K562 (cell line): ENCODE results near the gene DARS2. TPM values are rescaled to one million over a fixed set of nuclear protein-coding genes. Genes with fewer than 3 reads are reported as not detected.

Source experiments
- ARID2 ChIP-seq: fragments of 450-650 bp; IDR thresholded peaks from 2 replicates; pipeline ENCODE4 v1.6.1; 2017; ENCODE audit warnings: antibody characterized with exemption, mild to moderate bottlenecking
- ARID3B ChIP-seq: fragments of 250-450 bp; sonication (Bioruptor Pico); IDR thresholded peaks from 2 replicates; pipeline ENCODE4 v1.4.0; 2020; ENCODE audit warnings: borderline replicate concordance
- DPF2 ChIP-seq: fragments of 450-650 bp; IDR thresholded peaks from 2 replicates; pipeline ENCODE4 v1.6.1; 2016
- ETS1 ChIP-seq: conservative IDR thresholded peaks from 2 replicates; pipeline ENCODE4 v1.6.1; 2011; ENCODE audit warnings: low read depth, mild to moderate bottlenecking, low read length; ENCODE audit not compliant: control insufficient read depth
- EWSR1 ChIP-seq: fragments of 450-650 bp; IDR thresholded peaks from 2 replicates; pipeline ENCODE4 v1.6.1; 2018; ENCODE audit warnings: borderline replicate concordance, mild to moderate bottlenecking, low read depth, moderate library complexity; ENCODE audit not compliant: partially characterized antibody
- FOXJ2 ChIP-seq: fragments of 200-800 bp; sonication (Bioruptor generic); IDR thresholded peaks from 2 replicates; pipeline ENCODE4 v1.6.1; 2016; ENCODE audit warnings: missing genetic modification characterization, missing compliant biosample characterization
- IRF9 ChIP-seq: fragments of 450-650 bp; IDR thresholded peaks from 2 replicates; pipeline ENCODE4 v1.6.1; 2016; ENCODE audit warnings: missing biosample characterization, missing genetic modification characterization
- MAFG ChIP-seq: fragments of 450-650 bp; conservative IDR thresholded peaks from 2 replicates; pipeline ENCODE4 v1.6.1; 2016; ENCODE audit warnings: missing genetic modification characterization, missing compliant biosample characterization
- MECOM ChIP-seq: fragments of 250-450 bp; sonication (Bioruptor Pico); IDR thresholded peaks from 2 replicates; pipeline ENCODE4 v1.8.0; 2022; ENCODE audit warnings: inconsistent platforms
- NFYB ChIP-seq: IDR thresholded peaks from 2 replicates; pipeline ENCODE4 v1.6.1; 2011; ENCODE audit warnings: mild to moderate bottlenecking, moderate library complexity; ENCODE audit not compliant: insufficient read length; ENCODE audit errors: extremely low read depth
- NR1H2 ChIP-seq: sonication (generic); formaldehyde crosslinking; IDR thresholded peaks from 2 replicates; pipeline ENCODE4 v1.4.0; 2020; ENCODE audit warnings: mild to moderate bottlenecking, missing genetic modification reagents
- NUFIP1 ChIP-seq: fragments of 450-650 bp; IDR thresholded peaks from 2 replicates; pipeline ENCODE4 v1.6.1; 2018; ENCODE audit not compliant: partially characterized antibody
- PHF8 ChIP-seq: fragments of 200-600 bp; sonication (generic); IDR thresholded peaks from 2 replicates; pipeline ENCODE4 v1.6.1; 2012; ENCODE audit warnings: mixed run types, mild to moderate bottlenecking, inconsistent platforms, low read length, moderate library complexity, borderline replicate concordance
- RAD21 ChIP-seq, 2 experiments: fragments of 250-450 bp in 1 of 2; fragments of 450-650 bp in 1 of 2; sonication (Bioruptor Pico) in 1 of 2; formaldehyde crosslinking in 1 of 2; IDR thresholded peaks in 1 of 2; conservative IDR thresholded peaks in 1 of 2; 2 replicates each; pipeline versions ENCODE4 v1.4.0 to v1.8.0; 2020 to 2022; ENCODE audit warnings: mild to moderate bottlenecking in 2 of 2, moderate library complexity in 1 of 2
- RUNX1 ChIP-seq: sonication (generic); IDR thresholded peaks from 2 replicates; pipeline ENCODE4 v1.6.1; 2016; ENCODE audit warnings: antibody characterized with exemption, low read depth
- SMARCA4 ChIP-seq: fragments of 450-650 bp; IDR thresholded peaks from 2 replicates; pipeline ENCODE4 v1.6.1; 2016
- SMARCA5 ChIP-seq: fragments of 450-650 bp; IDR thresholded peaks from 2 replicates; pipeline ENCODE4 v1.6.1; 2016
- SOX6 ChIP-seq: fragments of 450-650 bp; IDR thresholded peaks from 2 replicates; pipeline ENCODE4 v1.6.1; 2014; ENCODE audit warnings: mild to moderate bottlenecking
- SRSF9 ChIP-seq: fragments of 200-400 bp; formaldehyde crosslinking; IDR thresholded peaks from 2 replicates; pipeline ENCODE4 v1.6.1; 2017; ENCODE audit warnings: low read depth, low read length, borderline replicate concordance
- STAT5A ChIP-seq: IDR thresholded peaks from 2 replicates; pipeline ENCODE4 v1.6.1; 2012; ENCODE audit warnings: low read length, inconsistent platforms, borderline replicate concordance
- SUPT5H ChIP-seq: fragments of 450-650 bp; IDR thresholded peaks from 2 replicates; pipeline ENCODE4 v1.6.1; 2016
- TCF7 ChIP-seq: sonication (generic); IDR thresholded peaks from 2 replicates; pipeline ENCODE4 v1.6.1; 2016; ENCODE audit warnings: antibody characterized with exemption, borderline replicate concordance
- WHSC1 ChIP-seq: IDR thresholded peaks from one replicate; pipeline ENCODE4 v1.6.1; 2012; ENCODE audit warnings: low read length, control low read depth, inconsistent platforms
- ZNF239 ChIP-seq: fragments of 250-450 bp; sonication (Bioruptor Pico); IDR thresholded peaks from 2 replicates; pipeline ENCODE4 v1.4.0; 2020; ENCODE audit warnings: mild to moderate bottlenecking
- ZNF436 ChIP-seq: fragments of 250-450, 450-650 bp; sonication (Bioruptor Pico); formaldehyde crosslinking; IDR thresholded peaks from 2 replicates; pipeline ENCODE4 v1.7.0; 2020; ENCODE audit warnings: mild to moderate bottlenecking
- ZNF583 ChIP-seq: fragments of 250-450 bp; sonication (Bioruptor Pico); IDR thresholded peaks from 2 replicates; pipeline ENCODE4 v1.4.0; 2020
- ZNF707 ChIP-seq: fragments of 250-450 bp; sonication (Bioruptor Pico); conservative IDR thresholded peaks from 2 replicates; pipeline ENCODE4 v1.8.0; 2022; ENCODE audit warnings: inconsistent platforms, mild to moderate bottlenecking, moderate library complexity
- polyA plus RNA-seq, 8 experiments: library from polyadenylated mRNA; depleted of rRNA in 4 of 8; stranded (reverse) in 5 of 8; unstranded in 3 of 8; fragments of >200 nt; fragmentation: Nextera tagmentation in 2 of 8; fragmentation: Illumina TruSeq in 1 of 8; extraction: Ambion mirVana in 2 of 8; extraction: Trizol in 1 of 8; gene quantifications; 2 replicates each; pipeline versions ENCODE4 v1.2.1 to v1.2.3, GENCODE V29; 2011 to 2014; ENCODE audit warnings: inconsistent platforms in 1 of 8, missing spikeins in 1 of 8
- total RNA-seq, 7 experiments: library from RNA; depleted of rRNA in 6 of 7; stranded (reverse); fragments of >200 nt in 6 of 7; fragmentation: Illumina TruSeq in 2 of 7; extraction: Trizol in 2 of 7; gene quantifications; 2 replicates each; pipeline versions ENCODE4 v1.2.1 to v1.2.3, GENCODE V29; 2011 to 2021; ENCODE audit warnings: low replicate concordance in 1 of 7
- TF ChIP-seq, protein P1 (sequence below): IDR thresholded peaks from 2 replicates; pipeline ENCODE4 v1.6.1; 2011; ENCODE audit not compliant: insufficient read length; ENCODE audit errors: extremely low read depth

Gene DARS2
- total and polyA plus RNA-seq, 9 of the 15 experiments (the other 6 are each of a cell fraction or from before 2014, with no cell fraction given) = 36.4 to 96.7 (median 68.6) TPM

DNA sequence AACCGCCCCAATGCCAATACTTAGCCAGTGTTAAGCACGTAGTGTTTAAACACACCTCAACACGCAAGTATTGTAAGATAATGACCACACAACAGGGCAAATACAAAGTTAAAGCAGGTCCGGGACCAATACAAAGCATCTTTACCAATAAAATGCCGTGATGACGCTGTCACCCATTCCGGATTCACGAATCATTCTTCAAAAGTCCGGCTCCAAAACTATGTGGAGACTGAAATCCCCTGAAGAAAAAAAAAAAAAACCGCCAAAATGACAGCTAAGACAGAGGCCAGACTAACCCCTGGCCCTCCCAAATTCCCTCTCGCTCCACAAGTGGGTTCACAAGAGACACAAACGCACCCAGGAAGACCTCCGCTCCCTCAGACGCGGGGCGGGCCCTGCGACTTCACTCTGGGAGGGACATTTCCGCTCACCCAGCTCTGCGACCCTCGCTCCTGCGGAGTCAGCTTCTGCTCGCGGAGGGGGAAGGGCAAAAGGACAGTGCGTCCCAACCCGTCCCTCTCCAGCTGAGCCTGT lies 625 bp upstream of the DARS2 start (continued):
- TF ChIP-seq EWSR1 (no peak), TCF7 (no peak), MAFG (tag) (no peak), ZNF583 (CRISPR knock-in tag) (no peak), SMARCA5 (no peak), SRSF9 (no peak), ARID2 (0 out of 2 replicates have a peak, but pooled peaks have one; percentile 22), NUFIP1 (no peak), RAD21 (CRISPR knock-in tag; conservative IDR thresholded peaks at IDR 0.05 in 1 of 2, IDR thresholded peaks at IDR 0.05 in 1 of 2) (no peak), FOXJ2 (tag) (no peak), RUNX1 (no peak), MECOM (CRISPR knock-in tag) (no peak), ETS1 (no peak), ZNF707 (CRISPR knock-in tag) (no peak), SUPT5H (no peak; the same call in 1 of the 2 replicates), STAT5A (no peak), IRF9 (tag) (no peak), ARID3B (CRISPR knock-in tag) (no peak), NFYB (no peak), DPF2 (no peak; the same call in 1 of the 2 replicates), WHSC1 (no peak), NR1H2 (CRISPR knock-in tag) (0 out of 2 replicates have a peak, but pooled peaks have one; percentile 15), SOX6 (no peak), SMARCA4 (0 out of 2 replicates have a peak, but pooled peaks have one; percentile 18), ZNF239 (CRISPR knock-in tag) (no peak), ZNF436 (CRISPR knock-in tag) (0 out of 2 replicates have a peak, but pooled peaks have one; percentile 0), PHF8 (peak; percentile 63; the same call in 1 of the 2 replicates)
- TF ChIP-seq, protein P1, sequence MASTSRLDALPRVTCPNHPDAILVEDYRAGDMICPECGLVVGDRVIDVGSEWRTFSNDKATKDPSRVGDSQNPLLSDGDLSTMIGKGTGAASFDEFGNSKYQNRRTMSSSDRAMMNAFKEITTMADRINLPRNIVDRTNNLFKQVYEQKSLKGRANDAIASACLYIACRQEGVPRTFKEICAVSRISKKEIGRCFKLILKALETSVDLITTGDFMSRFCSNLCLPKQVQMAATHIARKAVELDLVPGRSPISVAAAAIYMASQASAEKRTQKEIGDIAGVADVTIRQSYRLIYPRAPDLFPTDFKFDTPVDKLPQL = no peak
